ENCODE measurements around the gene SETBP1.

DNA sequence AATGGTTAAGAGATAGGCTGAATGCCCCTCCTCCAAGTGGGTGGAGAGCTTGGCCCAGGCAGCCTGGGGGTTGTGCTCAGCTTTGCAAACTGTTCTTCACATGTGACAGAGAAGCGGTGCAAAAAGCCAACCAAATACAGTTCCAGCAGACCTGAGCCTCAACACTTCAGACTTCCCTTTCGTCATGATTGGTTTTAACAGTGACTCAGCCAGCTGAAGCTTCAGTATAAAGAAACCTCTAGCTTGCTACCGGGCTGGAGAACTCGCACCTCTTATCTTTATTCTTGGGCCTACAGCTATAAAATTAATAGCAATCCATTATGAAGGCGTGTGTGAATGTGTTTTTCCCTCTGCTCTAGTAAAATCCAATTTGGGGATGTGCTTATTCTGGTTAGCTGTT is 20.0 kb downstream of the SETBP1 start:
- TF ChIP-seq, protein P1, sequence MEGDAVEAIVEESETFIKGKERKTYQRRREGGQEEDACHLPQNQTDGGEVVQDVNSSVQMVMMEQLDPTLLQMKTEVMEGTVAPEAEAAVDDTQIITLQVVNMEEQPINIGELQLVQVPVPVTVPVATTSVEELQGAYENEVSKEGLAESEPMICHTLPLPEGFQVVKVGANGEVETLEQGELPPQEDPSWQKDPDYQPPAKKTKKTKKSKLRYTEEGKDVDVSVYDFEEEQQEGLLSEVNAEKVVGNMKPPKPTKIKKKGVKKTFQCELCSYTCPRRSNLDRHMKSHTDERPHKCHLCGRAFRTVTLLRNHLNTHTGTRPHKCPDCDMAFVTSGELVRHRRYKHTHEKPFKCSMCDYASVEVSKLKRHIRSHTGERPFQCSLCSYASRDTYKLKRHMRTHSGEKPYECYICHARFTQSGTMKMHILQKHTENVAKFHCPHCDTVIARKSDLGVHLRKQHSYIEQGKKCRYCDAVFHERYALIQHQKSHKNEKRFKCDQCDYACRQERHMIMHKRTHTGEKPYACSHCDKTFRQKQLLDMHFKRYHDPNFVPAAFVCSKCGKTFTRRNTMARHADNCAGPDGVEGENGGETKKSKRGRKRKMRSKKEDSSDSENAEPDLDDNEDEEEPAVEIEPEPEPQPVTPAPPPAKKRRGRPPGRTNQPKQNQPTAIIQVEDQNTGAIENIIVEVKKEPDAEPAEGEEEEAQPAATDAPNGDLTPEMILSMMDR (IDR thresholded peaks at IDR 0.05; ENCODE audit: insufficient read depth, low read depth, low read length): no peak
- TF ChIP-seq EZH2 (IDR thresholded peaks at IDR 0.05; ENCODE audit: insufficient read depth, low read length): no peak

Data from astrocyte (in vitro differentiated cells and primary cell).